IMR-90 (cell line): ENCODE measurements around the gene RNU6-9. TPM values are rescaled to one million over a fixed set of nuclear protein-coding genes. Genes with fewer than 3 reads are reported as not detected.

Source experiments
- ATAC-seq: fragments of 200-7000 bp; cut with Tn5 transposase; 2 replicates; pipeline ENCODE4 v1.9.1; 2020; ENCODE audit warnings: low read depth, mild to moderate bottlenecking, moderate library complexity
- BruUV-seq: library from RNA; stranded (reverse); fragments of 400-500 nt; replicated peaks from 2 replicates; lab custom pipeline; 2021; lab: Mats Ljungman, UMichigan
- CTCF ChIA-PET: fragments of 300-600 bp; formaldehyde crosslinking; extraction: SDS; loops from one replicate; lab custom pipeline; 2021; ENCODE audit warnings: antibody characterized with exemption; lab: Yijun Ruan, JAX
- POLR2A ChIA-PET: fragments of 300-600 bp; sonication (Branson Sonifier 250); formaldehyde crosslinking; loops from one replicate; lab custom pipeline; 2022; ENCODE audit warnings: antibody characterized with exemption; ENCODE audit not compliant: unreplicated experiment; lab: Charles Lee
- DNase-seq: peaks from one replicate; pipeline ENCODE4 v3.0.0; 2013
- H2AFZ ChIP-seq: replicated peaks from 2 replicates; pipeline ENCODE3; 2013; ENCODE audit warnings: low read length, mild to moderate bottlenecking; ENCODE audit not compliant: poor library complexity
- H2AK5ac ChIP-seq: 2 replicates; pipeline ENCODE4 v1.6.1; 2013; ENCODE audit warnings: low read depth, low read length, inconsistent platforms
- H2AK9ac ChIP-seq: replicated peaks from 2 replicates; pipeline ENCODE3; 2013; ENCODE audit warnings: mild to moderate bottlenecking, low read depth, low read length, moderate library complexity; ENCODE audit not compliant: poor library complexity
- H2BK120ac ChIP-seq: 2 replicates; pipeline ENCODE4 v1.6.1; 2013; ENCODE audit warnings: low read depth, low read length, inconsistent platforms
- H2BK15ac ChIP-seq: 3 replicates; pipeline ENCODE4 v1.6.1; 2013; ENCODE audit warnings: low read depth, low read length, inconsistent platforms
- H2BK20ac ChIP-seq: 2 replicates; pipeline ENCODE4 v1.6.1; 2013; ENCODE audit warnings: low read depth, mild to moderate bottlenecking, inconsistent platforms, low read length, moderate library complexity
- H2BK5ac ChIP-seq: 2 replicates; pipeline ENCODE4 v1.6.1; 2013; ENCODE audit warnings: mild to moderate bottlenecking, low read depth, low read length, inconsistent platforms; ENCODE audit not compliant: poor library complexity, severe bottlenecking
- H3K14ac ChIP-seq: replicated peaks from 2 replicates; pipeline ENCODE4 v1.6.1; 2013; ENCODE audit warnings: low read depth, low read length, inconsistent platforms
- H3K18ac ChIP-seq: 2 replicates; pipeline ENCODE4 v1.6.1; 2013; ENCODE audit warnings: low read depth, low read length, control low read depth
- H3K23ac ChIP-seq: 2 replicates; pipeline ENCODE4 v1.6.1; 2013; ENCODE audit warnings: low read depth, low read length, inconsistent platforms
- H3K27ac ChIP-seq: 2 replicates; pipeline ENCODE4 v1.5.1; 2013; ENCODE audit warnings: mild to moderate bottlenecking, control low read depth, low read length; ENCODE audit not compliant: insufficient read depth
- H3K27me3 ChIP-seq: 2 replicates; pipeline ENCODE4 v1.6.1; 2013; ENCODE audit warnings: low read length; ENCODE audit not compliant: control insufficient read depth, insufficient read depth
- H3K36me3 ChIP-seq: 2 replicates; pipeline ENCODE4 v1.6.1; 2013; ENCODE audit warnings: low read length, mixed read lengths; ENCODE audit not compliant: control insufficient read depth, insufficient read depth
- H3K4ac ChIP-seq: 2 replicates; pipeline ENCODE4 v1.6.1; 2013; ENCODE audit warnings: low read depth, low read length, inconsistent platforms
- H3K4me1 ChIP-seq: 2 replicates; pipeline ENCODE4 v1.6.1; 2013; ENCODE audit warnings: low read length, mixed read lengths; ENCODE audit not compliant: control insufficient read depth, insufficient read depth
- H3K4me2 ChIP-seq: 2 replicates; pipeline ENCODE4 v1.6.1; 2013; ENCODE audit warnings: low read depth, mild to moderate bottlenecking, control low read depth, low read length, moderate library complexity
- H3K4me3 ChIP-seq: 2 replicates; pipeline ENCODE4 v1.5.1; 2013; ENCODE audit warnings: low read depth, mild to moderate bottlenecking, control low read depth, low read length, moderate library complexity; ENCODE audit not compliant: insufficient read depth
- H3K56ac ChIP-seq: 2 replicates; pipeline ENCODE4 v1.6.1; 2013; ENCODE audit warnings: low read length, inconsistent platforms; ENCODE audit not compliant: insufficient read depth; ENCODE audit errors: extremely low read depth
- H3K79me1 ChIP-seq, 2 experiments: 2 replicates each; pipeline ENCODE4 v1.6.1; 2013; ENCODE audit warnings: low read length in 2 of 2, inconsistent platforms in 1 of 2, low read depth in 1 of 2
- H3K9ac ChIP-seq: 2 replicates; pipeline ENCODE4 v1.6.1; 2013; ENCODE audit warnings: low read depth, low read length, control low read depth
- H3K9me1 ChIP-seq: 2 replicates; pipeline ENCODE4 v1.6.1; 2013; ENCODE audit warnings: low read length, inconsistent platforms; ENCODE audit not compliant: insufficient read depth
- H3K9me3 ChIP-seq: 2 replicates; pipeline ENCODE4 v1.6.1; 2013; ENCODE audit warnings: low read length; ENCODE audit not compliant: control insufficient read depth, insufficient read depth
- H4K20me1 ChIP-seq: 2 replicates; pipeline ENCODE4 v1.6.1; 2013; ENCODE audit warnings: low read length, inconsistent platforms; ENCODE audit not compliant: insufficient read depth
- H4K5ac ChIP-seq: 2 replicates; pipeline ENCODE4 v1.6.1; 2013; ENCODE audit warnings: mild to moderate bottlenecking, low read depth, low read length, control low read depth
- H4K8ac ChIP-seq, 2 experiments: 2 replicates each; pipeline ENCODE4 v1.6.1; 2013; ENCODE audit warnings: low read depth in 2 of 2, low read length in 2 of 2, control low read depth in 1 of 2, inconsistent platforms in 1 of 2
- H4K91ac ChIP-seq: 2 replicates; pipeline ENCODE4 v1.6.1; 2013; ENCODE audit warnings: low read depth, low read length, inconsistent platforms; ENCODE audit not compliant: insufficient read depth
- BHLHE40 ChIP-seq: fragments of 150-350 bp; IDR thresholded peaks from 2 replicates; pipeline ENCODE4 v1.6.1; 2016; ENCODE audit warnings: mild to moderate bottlenecking, low read depth, low read length
- CEBPB ChIP-seq: IDR thresholded peaks from 2 replicates; pipeline ENCODE4 v1.6.1; 2012; ENCODE audit warnings: low read depth, low read length, improper control_type of control experiment
- CHD1 ChIP-seq: IDR thresholded peaks from 2 replicates; pipeline ENCODE4 v1.6.1; 2012; ENCODE audit warnings: low read depth, low read length, improper control_type of control experiment
- CTCF ChIP-seq: conservative IDR thresholded peaks from 2 replicates; pipeline ENCODE4 v1.5.1; 2012; ENCODE audit warnings: mild to moderate bottlenecking, low read depth, low read length, improper control_type of control experiment
- ELK1 ChIP-seq: fragments of 150-350 bp; IDR thresholded peaks from 2 replicates; pipeline ENCODE4 v1.6.1; 2016; ENCODE audit warnings: low read depth, mild to moderate bottlenecking, low read length, moderate library complexity, borderline replicate concordance
- FOS ChIP-seq: fragments of 150-350 bp; IDR thresholded peaks from 2 replicates; pipeline ENCODE4 v1.6.1; 2016; ENCODE audit warnings: low read depth, low read length
- MAFK ChIP-seq: IDR thresholded peaks from 2 replicates; pipeline ENCODE4 v1.6.1; 2012; ENCODE audit warnings: low read depth, low read length, improper control_type of control experiment
- MAZ ChIP-seq: IDR thresholded peaks from 2 replicates; pipeline ENCODE4 v1.6.1; 2012; ENCODE audit warnings: low read depth, mild to moderate bottlenecking, low read length, improper control_type of control experiment, moderate library complexity, borderline replicate concordance
- MXI1 ChIP-seq: IDR thresholded peaks from 2 replicates; pipeline ENCODE4 v1.6.1; 2012; ENCODE audit warnings: low read depth, mild to moderate bottlenecking, low read length, moderate library complexity, borderline replicate concordance
- NFE2L2 ChIP-seq: fragments of 150-350 bp; IDR thresholded peaks from 2 replicates; pipeline ENCODE4 v1.6.1; 2016; ENCODE audit warnings: low read depth, mild to moderate bottlenecking, low read length
- POLR2A ChIP-seq: IDR thresholded peaks from 2 replicates; pipeline ENCODE4 v1.6.1; 2012; ENCODE audit warnings: mild to moderate bottlenecking, low read depth, low read length
- RAD21 ChIP-seq: IDR thresholded peaks from 2 replicates; pipeline ENCODE4 v1.6.1; 2012; ENCODE audit warnings: low read length, improper control_type of control experiment
- RCOR1 ChIP-seq: IDR thresholded peaks from 2 replicates; pipeline ENCODE4 v1.6.1; 2012; ENCODE audit warnings: mild to moderate bottlenecking, low read length, improper control_type of control experiment; ENCODE audit not compliant: insufficient replicate concordance
- RFX5 ChIP-seq: IDR thresholded peaks from 2 replicates; pipeline ENCODE4 v1.8.0; 2012; ENCODE audit warnings: low read depth, mild to moderate bottlenecking, low read length, moderate library complexity
- SMC3 ChIP-seq: fragments of 150-350 bp; IDR thresholded peaks from 2 replicates; pipeline ENCODE4 v1.6.1; 2016; ENCODE audit warnings: low read depth, mild to moderate bottlenecking, antibody characterized with exemption, low read length, moderate library complexity
- WGBS, 2 experiments: methylation state at CpG; one replicate each; pipeline versions ENCODE4 v1.1.5 to v1.1.7; 2013; ENCODE audit warnings: missing lambda C conversion rate in 2 of 2; ENCODE audit not compliant: insufficient read length in 1 of 2; ENCODE audit errors: extremely low coverage in 2 of 2; 5-methylcytosine and 5-hydroxymethylcytosine counted together
- dilution Hi-C: fragments of 300-500 bp; cut with HindIII; formaldehyde crosslinking; loops from one replicate; pipeline ENCODE4 v1.14.3; 2018; ENCODE audit warnings: low sequenced_read_pairs; ENCODE audit not compliant: unreplicated experiment
- in situ Hi-C: fragments of 300-500 bp; cut with MboI; formaldehyde crosslinking; loops from 3 replicates; pipeline ENCODE4 v1.14.3; 2019; ENCODE audit warnings: low sequenced_read_pairs, inconsistent platforms, mixed read lengths
- intact Hi-C: fragments of 100-400 bp; cut with micrococcal nuclease; formaldehyde crosslinking; loops from 2 replicates; pipeline ENCODE4 v1.10.0; 2022
- polyA plus RNA-seq, 3 experiments: library from polyadenylated mRNA; depleted of rRNA; stranded (reverse); fragments of >200 nt; gene quantifications; 2 replicates each; pipeline ENCODE4 v1.2.3, GENCODE V29; 2012; ENCODE audit warnings: low replicate concordance in 1 of 3
- total RNA-seq: library from RNA; depleted of rRNA; stranded (reverse); fragments of >200 nt; gene quantifications from 2 replicates; pipeline ENCODE4 v1.2.3, GENCODE V29; 2012
- TF ChIP-seq, protein P1 (sequence below): fragments of 150-350 bp; IDR thresholded peaks from 2 replicates; pipeline ENCODE4 v1.6.1; 2017; ENCODE audit warnings: mild to moderate bottlenecking, antibody characterized with exemption, low read length, low read depth

Gene RNU6-9
- total and polyA plus RNA-seq, 2 of the 4 experiments (the other 2 are of a cell fraction): not detected

- no peak overlapping the region for H2BK20ac ChIP-seq
- no peak overlapping the region for H2BK15ac ChIP-seq
- H3K27ac ChIP-seq: no peak overlapping the region
- dilution Hi-C loops (no loop called here), intact Hi-C loops (no loop called here), in situ Hi-C loops (no loop called here)
- H3K4ac ChIP-seq: no peak overlapping the region
- no peak overlapping the region for H4K5ac ChIP-seq
- no peaks in the 10 kb centered on the region for H3K27me3 ChIP-seq
- H3K9ac ChIP-seq: no peak overlapping the region
- no peak overlapping the region for H2BK120ac ChIP-seq
- TF ChIP-seq NFE2L2: no peak
- TF ChIP-seq CTCF: no peak
- no peak for TF ChIP-seq SMC3
- no peak for TF ChIP-seq ELK1
- no peak for TF ChIP-seq MXI1
- no peak for TF ChIP-seq CHD1
- no peak for TF ChIP-seq MAZ
- TF ChIP-seq POLR2A: no peak
- no peak for TF ChIP-seq FOS
- no peak for TF ChIP-seq CEBPB
- TF ChIP-seq, protein P1, sequence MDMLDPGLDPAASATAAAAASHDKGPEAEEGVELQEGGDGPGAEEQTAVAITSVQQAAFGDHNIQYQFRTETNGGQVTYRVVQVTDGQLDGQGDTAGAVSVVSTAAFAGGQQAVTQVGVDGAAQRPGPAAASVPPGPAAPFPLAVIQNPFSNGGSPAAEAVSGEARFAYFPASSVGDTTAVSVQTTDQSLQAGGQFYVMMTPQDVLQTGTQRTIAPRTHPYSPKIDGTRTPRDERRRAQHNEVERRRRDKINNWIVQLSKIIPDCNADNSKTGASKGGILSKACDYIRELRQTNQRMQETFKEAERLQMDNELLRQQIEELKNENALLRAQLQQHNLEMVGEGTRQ: no peak
- no peak for TF ChIP-seq BHLHE40
- no peak for TF ChIP-seq RFX5
- TF ChIP-seq RAD21: no peak
- no peak for TF ChIP-seq MAFK
- TF ChIP-seq RCOR1: no peak
- no peak overlapping the region for H2BK5ac ChIP-seq
- peaks cover 3 to 15% of the 10 kb centered on the region in 2 experiments; a peak in 2 of 4 replicates for H3K79me1 ChIP-seq
- no peak overlapping the region for H3K14ac ChIP-seq
- H4K8ac ChIP-seq: no peak overlapping the region
- WGBS, 2 experiments: 100% methylated on average over 4 of the region's 30 CpGs; no CpG with 5 or more reads in 1 of the 2 experiments
- no peak overlapping the region for H3K23ac ChIP-seq
- peaks cover 70% of the 10 kb centered on the region for H3K36me3 ChIP-seq
- H3K4me1 ChIP-seq: no peaks in the 10 kb centered on the region
- no peaks in the 10 kb centered on the region for H3K9me3 ChIP-seq
- no peak overlapping the region for H2AK5ac ChIP-seq
- no peak for DNase-seq
- no peak overlapping the region for H3K56ac ChIP-seq
- no peak overlapping the region for H3K4me2 ChIP-seq
- H4K20me1 ChIP-seq: peaks cover 6% of the 10 kb centered on the region
- H2AFZ ChIP-seq: no peak overlapping the region
- no peak overlapping the region for H2AK9ac ChIP-seq
- ChIA-PET CTCF (no interaction called here), POLR2A (no interaction called here)
- no peak overlapping the region for H4K91ac ChIP-seq
- H3K18ac ChIP-seq: no peak overlapping the region
- H3K9me1 ChIP-seq: no peaks in the 10 kb centered on the region
- BruUV-seq: no TSS peak
- no peak for ATAC-seq
- no peak overlapping the region for H3K4me3 ChIP-seq
Observed at GRCh38 chr19:882871-883497, 10.3 kb upstream of the RNU6-9 start.
